NCI-H1694 treated with DMSO at 0.1 percent for 48 hours (cell line): Measurements from ENCODE around the gene CLHC1.
"Not testable (repeated sequence)": the region's sequence is repeated elsewhere in the genome, so short reads cannot be mapped to it uniquely, and the experiment has no call there.

Experiments used
- DNase-seq: peaks from one replicate; lab custom pipeline; 2025; lab: John Stamatoyannopoulos, UW

The CLHC1 gene

GRCh38 chr2:55232863-55233657, 967 bp upstream of the CLHC1 start:
- no peak for DNase-seq

GRCh38 chr2:55231546-55232083, 478 bp downstream of the CLHC1 start:
- no peak for DNase-seq

GRCh38 chr2:55230551-55230950, 1.5 kb downstream of the CLHC1 start:
- DNase-seq, result no peak

GRCh38 chr2:55229221-55229620, 2.9 kb downstream of the CLHC1 start:
- DNase-seq, result no peak

- no peak for DNase-seq
Observed at GRCh38 chr2:55228226-55228563, 3.9 kb downstream of the CLHC1 start.

- not testable (repeated sequence) for DNase-seq
Observed at GRCh38 chr2:55227437-55228225, 4.5 kb downstream of the CLHC1 start.

- DNase-seq, result no peak
Observed at GRCh38 chr2:55225481-55226020, 6.5 kb downstream of the CLHC1 start.

- no peak for DNase-seq
Observed at GRCh38 chr2:55224761-55225261, 7.3 kb downstream of the CLHC1 start.

- DNase-seq, result no peak
Observed at GRCh38 chr2:55223958-55224760, 7.9 kb downstream of the CLHC1 start.

- no peak for DNase-seq
Observed at GRCh38 chr2:55213822-55214221, 18.3 kb downstream of the CLHC1 start.

- no peak for DNase-seq
Observed at GRCh38 chr2:55204950-55205349, 27.1 kb downstream of the CLHC1 start.

- DNase-seq, result no peak
Observed at GRCh38 chr2:55204536-55204935, 27.6 kb downstream of the CLHC1 start.

- DNase-seq, result no peak
Observed at GRCh38 chr2:55200416-55200815, 31.7 kb downstream of the CLHC1 start.

GRCh38 chr2:55196526-55196925, 35.6 kb downstream of the CLHC1 start:
- DNase-seq, result no peak

GRCh38 chr2:55191888-55192287, 40.2 kb downstream of the CLHC1 start:
- DNase-seq, result not testable (repeated sequence)

- not testable (repeated sequence) for DNase-seq
Observed at GRCh38 chr2:55186837-55187236, 45.3 kb downstream of the CLHC1 start.

- DNase-seq, result no peak
Observed at GRCh38 chr2:55180374-55180773, 51.7 kb downstream of the CLHC1 start.

- DNase-seq, result no peak
Observed at GRCh38 chr2:55176094-55176415, 56.0 kb downstream of the CLHC1 start.

GRCh38 chr2:55175254-55176093, 56.6 kb downstream of the CLHC1 start:
- DNase-seq, result peak; percentile 88

GRCh38 chr2:55173438-55174054, 58.5 kb downstream of the CLHC1 start:
- no peak for DNase-seq

GRCh38 chr2:55169915-55170314, 62.2 kb downstream of the CLHC1 start:
- no peak for DNase-seq
